Smooth muscle cell (in vitro differentiated cells): ENCODE results near the gene SURF4. TPM values are rescaled to one million over a fixed set of nuclear protein-coding genes. Genes with fewer than 3 reads are reported as not detected.

Experiments used
- DNase-seq: peaks from one replicate; lab custom pipeline; 2025; ENCODE audit not compliant: unreplicated experiment; lab: John Stamatoyannopoulos, UW
- H2AFZ ChIP-seq: fragments of 200-600 bp; sonication (generic); 2 replicates; pipeline ENCODE4 v1.6.0; 2016; ENCODE audit warnings: antibody characterized with exemption, low read depth, mild to moderate bottlenecking
- H3F3A ChIP-seq: fragments of 200-600 bp; sonication (generic); 2 replicates; pipeline ENCODE4 v1.6.0; 2017; ENCODE audit warnings: antibody characterized with exemption, low read depth
- H3K27ac ChIP-seq: fragments of 200-600 bp; sonication (generic); 2 replicates; pipeline ENCODE4 v1.5.1; 2016; ENCODE audit warnings: low read depth, mild to moderate bottlenecking
- H3K27me3 ChIP-seq: fragments of 200-600 bp; sonication (generic); 2 replicates; pipeline ENCODE4 v1.6.1; 2016; ENCODE audit warnings: low read depth, mild to moderate bottlenecking
- H3K36me3 ChIP-seq: fragments of 200-600 bp; sonication (generic); 2 replicates; pipeline ENCODE4 v1.5.1; 2016; ENCODE audit warnings: low read depth
- H3K4me1 ChIP-seq: fragments of 200-600 bp; sonication (generic); 2 replicates; pipeline ENCODE4 v1.5.1; 2016; ENCODE audit warnings: low read depth
- H3K4me2 ChIP-seq: fragments of 200-600 bp; sonication (generic); 2 replicates; pipeline ENCODE4 v1.6.0; 2016; ENCODE audit warnings: mild to moderate bottlenecking
- H3K4me3 ChIP-seq: fragments of 200-600 bp; sonication (generic); 2 replicates; pipeline ENCODE4 v1.5.1; 2016; ENCODE audit warnings: mild to moderate bottlenecking
- H3K79me2 ChIP-seq: fragments of 200-600 bp; sonication (generic); 2 replicates; pipeline ENCODE4 v1.6.0; 2016; ENCODE audit warnings: low read depth, mild to moderate bottlenecking
- H3K9ac ChIP-seq: fragments of 200-600 bp; sonication (generic); 2 replicates; pipeline ENCODE4 v1.6.0; 2016; ENCODE audit warnings: low read depth
- H3K9me3 ChIP-seq: fragments of 200-600 bp; sonication (generic); replicated peaks from 2 replicates; pipeline ENCODE4 v1.5.1; 2016; ENCODE audit warnings: low read depth
- H4K20me1 ChIP-seq: fragments of 200-600 bp; sonication (generic); 2 replicates; pipeline ENCODE4 v1.6.0; 2016; ENCODE audit warnings: low read depth
- CTCF ChIP-seq: fragments of 200-600 bp; sonication (generic); IDR thresholded peaks from 2 replicates; pipeline ENCODE4 v1.5.1; 2017; ENCODE audit warnings: borderline replicate concordance, mild to moderate bottlenecking, antibody characterized with exemption; ENCODE audit not compliant: insufficient read depth, poor library complexity, severe bottlenecking
- WGBS: methylation state at CpG from one replicate; pipeline ENCODE4 v1.1.7; 2016; ENCODE audit warnings: low lambda C conversion rate; 5-methylcytosine and 5-hydroxymethylcytosine counted together
- polyA plus RNA-seq: library from polyadenylated mRNA; unstranded; fragments of >200 nt; fragmentation: Nextera tagmentation; extraction: Ambion mirVana; gene quantifications from 2 replicates; pipeline ENCODE4 v1.2.1, GENCODE V29; 2016
- total RNA-seq: library from RNA; depleted of rRNA; stranded (reverse); fragments of >200 nt; gene quantifications from 2 replicates; pipeline ENCODE4 v1.2.3, GENCODE V29; 2014

The SURF4 gene
- total RNA-seq (353 and 377 TPM in 2 replicates), polyA plus RNA-seq (340 and 396 TPM in 2 replicates)

GRCh38 chr9:133375724-133376654 lies at the start of gene SURF4, which contains the start of gene STKLD1:
TSS of gene SURF4 (minus strand) at chr9:133376060. CDS start at chr9:133375969, 91 bp downstream.
TSS of gene STKLD1 (plus strand) at chr9:133376366. CDS start at chr9:133376474, 108 bp downstream.
- 8% methylated on average over 33 of the region's 120 CpGs for WGBS
- H3K4me2 ChIP-seq = peak within 1 kb of the TSS; percentile 90
- H3K79me2 ChIP-seq = peaks cover 49% of the 10 kb centered on the region

GRCh38 chr9:133425049-133425632 lies 49.3 kb upstream of the SURF4 start:
- no peak overlapping the region for H3K27ac ChIP-seq
- peaks cover 11% of the 10 kb centered on the region for H3K27me3 ChIP-seq
- no peaks in the 10 kb centered on the region for H4K20me1 ChIP-seq
- H3K79me2 ChIP-seq = no peaks in the 10 kb centered on the region
- peaks cover 2% of the 10 kb centered on the region for H3K4me1 ChIP-seq
- no peaks in the 10 kb centered on the region for H3K36me3 ChIP-seq
- no peak overlapping the region for H3K9ac ChIP-seq
- no peak for DNase-seq
- H2AFZ ChIP-seq = no peak overlapping the region
- WGBS = 92% methylated on average over 22 of the region's 22 CpGs
- no peaks in the 10 kb centered on the region for H3K9me3 ChIP-seq
- no peak overlapping the region for H3K4me2 ChIP-seq
- no peak for TF ChIP-seq CTCF
- H3K4me3 ChIP-seq = no peak overlapping the region
- H3F3A ChIP-seq = no peaks in the 10 kb centered on the region

More at GRCh38 chr9:133375724-133376654, at the start of gene SURF4, which contains the start of gene STKLD1:
- Histone ChIP-seq H3K36me3 (no peaks in the 10 kb centered on the region), H3K27ac (peak within 1 kb of the TSS; percentile 98), H3K4me3 (peak within 1 kb of the TSS; percentile 99), H3K27me3 (no peaks in the 10 kb centered on the region), H3K9me3 (no peaks in the 10 kb centered on the region), H2AFZ (peak within 1 kb of the TSS; percentile 96), H3F3A (peaks cover 18% of the 10 kb centered on the region), H3K9ac (peak within 1 kb of the TSS; percentile 100), H3K4me1 (peaks cover 23% of the 10 kb centered on the region), H4K20me1 (peaks cover 44% of the 10 kb centered on the region)
- DNase-seq = peak; percentile 83
- no peak for TF ChIP-seq CTCF

- H3K4me3 ChIP-seq = no peak overlapping the region
- H3K36me3 ChIP-seq = no peaks in the 10 kb centered on the region
- no peaks in the 10 kb centered on the region for H3F3A ChIP-seq
- no peaks in the 10 kb centered on the region for H3K79me2 ChIP-seq
- H3K27ac ChIP-seq = no peak overlapping the region
- H3K4me1 ChIP-seq = peaks cover 2% of the 10 kb centered on the region
- H3K9ac ChIP-seq = no peak overlapping the region
- no peak for TF ChIP-seq CTCF
- peaks cover 11% of the 10 kb centered on the region for H3K27me3 ChIP-seq
- no peak overlapping the region for H3K4me2 ChIP-seq
- DNase-seq = no peak
- no peaks in the 10 kb centered on the region for H3K9me3 ChIP-seq
- H2AFZ ChIP-seq = no peak overlapping the region
- H4K20me1 ChIP-seq = no peaks in the 10 kb centered on the region
- 94% methylated on average over 12 of the region's 12 CpGs for WGBS
Measured at GRCh38 chr9:133424187-133424586, 48.3 kb upstream of the SURF4 start.
